ENCODE measurements around the gene PPP2R5B. TPM values are rescaled to one million over a fixed set of nuclear protein-coding genes. Genes with fewer than 3 reads are reported as not detected.

The PPP2R5B gene
- total RNA-seq, 1 donor from 2014 or later = 26.8 TPM

DNA sequence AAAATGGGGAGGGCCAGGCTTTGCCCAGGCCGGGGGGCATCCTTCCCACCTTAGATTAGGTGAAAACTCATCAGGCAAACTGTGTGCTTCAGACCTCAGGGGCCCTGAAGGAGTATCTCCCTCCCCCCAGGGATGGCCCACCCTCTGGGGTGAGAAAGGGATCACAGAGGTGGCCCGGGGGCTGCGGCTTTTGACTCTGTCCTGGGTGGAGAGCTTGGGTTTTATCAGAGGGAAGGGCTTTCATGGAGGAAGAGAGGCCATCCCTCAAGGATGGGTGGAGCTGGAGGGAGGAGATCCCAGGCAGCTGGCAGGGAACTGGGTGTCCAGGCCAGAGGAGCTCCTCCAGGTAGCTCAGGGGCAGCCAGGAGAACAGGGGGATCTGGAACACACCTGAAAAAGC is 3.1 kb upstream of the PPP2R5B start:
- TF ChIP-seq, protein P1, sequence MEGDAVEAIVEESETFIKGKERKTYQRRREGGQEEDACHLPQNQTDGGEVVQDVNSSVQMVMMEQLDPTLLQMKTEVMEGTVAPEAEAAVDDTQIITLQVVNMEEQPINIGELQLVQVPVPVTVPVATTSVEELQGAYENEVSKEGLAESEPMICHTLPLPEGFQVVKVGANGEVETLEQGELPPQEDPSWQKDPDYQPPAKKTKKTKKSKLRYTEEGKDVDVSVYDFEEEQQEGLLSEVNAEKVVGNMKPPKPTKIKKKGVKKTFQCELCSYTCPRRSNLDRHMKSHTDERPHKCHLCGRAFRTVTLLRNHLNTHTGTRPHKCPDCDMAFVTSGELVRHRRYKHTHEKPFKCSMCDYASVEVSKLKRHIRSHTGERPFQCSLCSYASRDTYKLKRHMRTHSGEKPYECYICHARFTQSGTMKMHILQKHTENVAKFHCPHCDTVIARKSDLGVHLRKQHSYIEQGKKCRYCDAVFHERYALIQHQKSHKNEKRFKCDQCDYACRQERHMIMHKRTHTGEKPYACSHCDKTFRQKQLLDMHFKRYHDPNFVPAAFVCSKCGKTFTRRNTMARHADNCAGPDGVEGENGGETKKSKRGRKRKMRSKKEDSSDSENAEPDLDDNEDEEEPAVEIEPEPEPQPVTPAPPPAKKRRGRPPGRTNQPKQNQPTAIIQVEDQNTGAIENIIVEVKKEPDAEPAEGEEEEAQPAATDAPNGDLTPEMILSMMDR (IDR thresholded peaks at IDR 0.05) = no peak
- Mint-ChIP-seq H3K9me3 (ENCODE audit: unreplicated experiment) (no peaks in the 10 kb centered on the region), H3K4me1 (ENCODE audit: unreplicated experiment) (peaks cover 34% of the 10 kb centered on the region), H3K27me3 (ENCODE audit: unreplicated experiment) (no peaks in the 10 kb centered on the region), H3K4me3 (ENCODE audit: unreplicated experiment) (no peak overlapping the region), H3K36me3 (ENCODE audit: unreplicated experiment) (no peaks in the 10 kb centered on the region), H3K27ac (ENCODE audit: unreplicated experiment) (no peak overlapping the region)
- no peak for DNase-seq (ENCODE audit: extremely low spot score, unreplicated experiment)

DNA sequence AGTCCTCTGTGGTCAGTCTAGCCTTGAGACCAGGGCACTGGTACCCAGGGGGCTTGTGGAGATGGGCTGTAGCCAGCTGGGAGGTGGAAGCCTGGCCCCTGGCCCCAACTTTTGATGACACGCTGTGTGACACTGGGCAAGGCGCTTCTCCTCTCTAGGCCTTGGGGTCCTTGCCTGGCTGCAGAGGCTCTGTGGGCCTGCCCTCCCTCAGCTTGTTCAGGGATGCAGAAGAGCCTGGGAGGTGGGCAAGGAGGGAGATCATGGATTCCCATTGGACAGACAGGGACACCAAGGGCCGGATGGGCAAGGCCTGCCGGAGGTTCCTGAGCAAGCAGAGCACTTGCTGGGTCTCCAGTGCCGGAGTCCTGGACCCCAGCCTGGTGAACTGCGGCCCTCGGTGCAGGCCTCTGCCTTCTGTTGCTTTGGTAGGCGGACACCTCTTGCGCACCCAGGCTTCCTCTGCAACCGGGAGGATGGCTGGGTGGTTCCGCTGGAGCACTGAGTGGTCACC is 1.3 kb upstream of the PPP2R5B start:
- H3K27ac Mint-ChIP-seq (ENCODE audit: unreplicated experiment) = peak overlapping the region; percentile 99
- H3K27me3 Mint-ChIP-seq (ENCODE audit: unreplicated experiment) = no peaks in the 10 kb centered on the region
- H3K4me3 Mint-ChIP-seq (ENCODE audit: unreplicated experiment) = no peak overlapping the region
- H3K9me3 Mint-ChIP-seq (ENCODE audit: unreplicated experiment) = no peaks in the 10 kb centered on the region
- H3K36me3 Mint-ChIP-seq (ENCODE audit: unreplicated experiment) = peaks cover 8% of the 10 kb centered on the region
- no peak for DNase-seq (ENCODE audit: extremely low spot score, unreplicated experiment)
- H3K4me1 Mint-ChIP-seq (ENCODE audit: unreplicated experiment) = peaks cover 28% of the 10 kb centered on the region
- TF ChIP-seq, protein P1 (IDR thresholded peaks at IDR 0.05) = no peak

DNA sequence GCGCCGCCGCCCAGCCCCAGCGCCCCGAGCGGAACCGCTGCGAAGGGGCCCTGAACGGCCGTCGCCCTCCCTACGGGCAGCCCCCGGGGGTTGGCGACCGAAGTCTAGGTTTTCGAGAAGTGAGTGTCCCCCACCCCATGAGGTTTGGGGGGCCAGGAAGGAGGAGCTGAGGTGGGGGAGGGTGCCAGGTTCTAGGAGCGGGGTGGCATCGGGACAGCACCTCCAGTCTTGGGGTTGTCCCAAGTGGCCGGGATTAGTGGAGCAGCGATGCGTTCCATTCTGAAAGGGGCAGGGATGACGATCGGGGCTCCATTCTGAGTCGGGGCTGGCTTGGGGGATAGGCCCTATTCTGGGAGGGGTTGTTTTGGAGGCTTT is 408 bp downstream of the PPP2R5B start:
- no peak for DNase-seq (ENCODE audit: extremely low spot score, unreplicated experiment)
- TF ChIP-seq, protein P1 (IDR thresholded peaks at IDR 0.05) = no peak
- peak overlapping the region; percentile 71 for H3K27ac Mint-ChIP-seq (ENCODE audit: unreplicated experiment)
- peak overlapping the region; percentile 95 for H3K4me3 Mint-ChIP-seq (ENCODE audit: unreplicated experiment)
- peaks cover 25% of the 10 kb centered on the region for H3K4me1 Mint-ChIP-seq (ENCODE audit: unreplicated experiment)
- no peaks in the 10 kb centered on the region for H3K9me3 Mint-ChIP-seq (ENCODE audit: unreplicated experiment)
- peaks cover 11% of the 10 kb centered on the region for H3K36me3 Mint-ChIP-seq (ENCODE audit: unreplicated experiment)
- no peaks in the 10 kb centered on the region for H3K27me3 Mint-ChIP-seq (ENCODE audit: unreplicated experiment)

DNA sequence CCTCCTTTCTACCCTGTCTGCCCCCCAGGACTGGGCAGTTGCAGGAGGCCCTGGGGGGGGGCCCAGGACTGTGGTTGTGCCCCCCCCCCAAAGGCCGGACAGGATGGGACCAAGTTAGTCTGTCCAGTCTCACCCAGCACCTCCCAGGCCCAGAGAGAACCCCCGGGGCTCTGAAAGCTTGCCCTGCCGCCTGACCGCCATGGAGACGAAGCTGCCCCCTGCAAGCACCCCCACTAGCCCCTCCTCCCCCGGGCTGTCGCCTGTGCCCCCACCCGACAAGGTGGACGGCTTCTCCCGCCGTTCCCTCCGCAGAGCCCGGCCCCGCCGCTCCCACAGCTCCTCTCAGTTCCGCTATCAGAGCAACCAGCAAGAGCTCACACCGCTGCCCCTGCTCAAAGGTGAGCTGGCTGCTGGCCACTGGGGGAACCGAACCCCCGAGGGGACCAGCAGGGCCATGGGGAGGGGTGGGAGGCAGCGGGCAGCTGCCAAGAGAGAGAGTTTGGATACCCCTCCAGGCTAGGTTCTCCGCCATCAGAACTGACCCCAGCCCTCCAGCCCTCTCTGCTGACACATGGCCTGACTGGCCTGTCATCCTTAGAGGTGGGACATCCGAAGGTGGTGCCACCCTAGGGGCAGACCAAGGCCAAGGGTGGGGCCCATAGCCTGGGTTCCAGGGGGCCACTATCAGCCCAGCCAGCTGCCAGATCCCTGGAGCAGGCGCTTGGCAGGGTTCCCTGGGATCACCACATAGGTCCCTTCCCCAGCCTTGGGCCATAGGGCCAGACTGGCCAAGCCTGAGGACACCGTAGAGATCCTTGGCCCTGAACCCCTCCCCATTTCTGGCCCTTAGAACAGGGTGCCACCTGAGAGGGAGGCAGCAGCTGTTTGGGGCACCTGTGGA is 1.3 kb downstream of the PPP2R5B start:
- peak overlapping the region; percentile 71 for H3K27ac Mint-ChIP-seq (ENCODE audit: unreplicated experiment)
- no peak for DNase-seq (ENCODE audit: extremely low spot score, unreplicated experiment)
- TF ChIP-seq, protein P1 (IDR thresholded peaks at IDR 0.05) = no peak
- H3K4me3 Mint-ChIP-seq (ENCODE audit: unreplicated experiment) = peak overlapping the region; percentile 95
- H3K36me3 Mint-ChIP-seq (ENCODE audit: unreplicated experiment) = peaks cover 20% of the 10 kb centered on the region
- no peaks in the 10 kb centered on the region for H3K27me3 Mint-ChIP-seq (ENCODE audit: unreplicated experiment)
- peaks cover 25% of the 10 kb centered on the region for H3K4me1 Mint-ChIP-seq (ENCODE audit: unreplicated experiment)
- H3K9me3 Mint-ChIP-seq (ENCODE audit: unreplicated experiment) = no peaks in the 10 kb centered on the region

DNA sequence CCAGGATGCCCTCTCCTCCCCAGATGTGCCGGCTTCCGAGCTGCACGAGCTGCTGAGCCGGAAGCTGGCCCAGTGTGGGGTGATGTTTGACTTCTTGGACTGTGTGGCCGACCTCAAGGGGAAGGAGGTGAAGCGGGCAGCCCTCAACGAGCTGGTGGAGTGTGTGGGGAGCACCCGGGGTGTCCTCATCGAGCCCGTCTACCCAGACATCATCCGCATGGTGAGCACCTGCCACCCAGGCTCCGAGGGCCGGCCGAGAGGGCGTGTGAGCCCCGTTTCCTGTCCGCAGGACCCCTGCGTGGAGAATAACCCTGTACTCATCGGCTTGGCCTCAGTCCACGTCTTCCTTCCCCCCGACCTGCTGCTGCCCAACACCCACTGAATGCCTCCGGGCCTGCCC is 2.2 kb downstream of the PPP2R5B start:
- Mint-ChIP-seq H3K4me3 (ENCODE audit: unreplicated experiment) (peak overlapping the region; percentile 45), H3K4me1 (ENCODE audit: unreplicated experiment) (peaks cover 25% of the 10 kb centered on the region), H3K36me3 (ENCODE audit: unreplicated experiment) (peaks cover 24% of the 10 kb centered on the region), H3K27me3 (ENCODE audit: unreplicated experiment) (no peaks in the 10 kb centered on the region), H3K9me3 (ENCODE audit: unreplicated experiment) (no peaks in the 10 kb centered on the region), H3K27ac (ENCODE audit: unreplicated experiment) (no peak overlapping the region)
- TF ChIP-seq, protein P1 (IDR thresholded peaks at IDR 0.05) = no peak
- DNase-seq (ENCODE audit: extremely low spot score, unreplicated experiment) = no peak
